DND-41 (cell line): ENCODE results near the gene REEP1.

Experiments used
- ATAC-seq: fragments of 200-7000 bp; cut with Tn5 transposase; 3 replicates; pipeline ENCODE4 v1.9.1; 2021; ENCODE audit warnings: low read depth; ENCODE audit not compliant: insufficient read depth
- DNase-seq: peaks from one replicate; pipeline ENCODE4 v3.0.0-alpha.2; 2020
- H2AFZ ChIP-seq: 2 replicates; pipeline ENCODE4 v1.6.0; 2012; ENCODE audit warnings: low read depth, low read length
- H3K27ac ChIP-seq: 2 replicates; pipeline ENCODE4 v1.5.1; 2012; ENCODE audit warnings: low read length, inconsistent platforms
- H3K27me3 ChIP-seq: fragments of 200-600 bp; sonication (generic); 2 replicates; pipeline ENCODE4 v1.6.0; 2012; ENCODE audit warnings: low read length, mild to moderate bottlenecking, inconsistent platforms; ENCODE audit not compliant: insufficient read depth, poor library complexity
- H3K36me3 ChIP-seq: 2 replicates; pipeline ENCODE4 v1.5.1; 2012; ENCODE audit warnings: low read length, inconsistent platforms; ENCODE audit not compliant: insufficient read depth
- H3K4me1 ChIP-seq: 2 replicates; pipeline ENCODE4 v1.5.1; 2012; ENCODE audit warnings: mild to moderate bottlenecking, low read length; ENCODE audit not compliant: insufficient read depth
- H3K4me2 ChIP-seq: 2 replicates; pipeline ENCODE4 v1.6.0; 2012; ENCODE audit warnings: mild to moderate bottlenecking, moderate library complexity, low read length, inconsistent platforms; ENCODE audit not compliant: insufficient read depth
- H3K4me3 ChIP-seq, 2 experiments: fragments of 200-600 bp in 1 of 2; shearing (Covaris generic) in 1 of 2; 2 replicates each; pipeline ENCODE4 v1.5.1; 2012 to 2016; ENCODE audit warnings: inconsistent platforms in 2 of 2, low read length in 2 of 2, mild to moderate bottlenecking in 2 of 2, low read depth in 1 of 2, moderate library complexity in 1 of 2
- H3K79me2 ChIP-seq: 2 replicates; pipeline ENCODE4 v1.6.0; 2012; ENCODE audit warnings: low read length, inconsistent platforms; ENCODE audit not compliant: insufficient read depth
- H3K9ac ChIP-seq: 2 replicates; pipeline ENCODE4 v1.6.0; 2012; ENCODE audit warnings: low read depth, mild to moderate bottlenecking, inconsistent platforms, low read length, moderate library complexity
- H3K9me3 ChIP-seq: 2 replicates; pipeline ENCODE4 v1.5.1; 2012; ENCODE audit warnings: low read length, moderate library complexity, mild to moderate bottlenecking, inconsistent platforms; ENCODE audit not compliant: insufficient read depth, severe bottlenecking
- H4K20me1 ChIP-seq: 2 replicates; pipeline ENCODE4 v1.6.0; 2012; ENCODE audit warnings: low read length; ENCODE audit not compliant: insufficient read depth
- EZH2 ChIP-seq: IDR thresholded peaks from 3 replicates; pipeline ENCODE4 v1.6.1; 2012; ENCODE audit warnings: borderline replicate concordance, low read depth, mild to moderate bottlenecking, moderate library complexity, low read length, inconsistent platforms; ENCODE audit not compliant: severe bottlenecking
- TF ChIP-seq, protein P1 (sequence below): IDR thresholded peaks from 2 replicates; pipeline ENCODE4 v1.5.1; 2012; ENCODE audit warnings: borderline replicate concordance, low read length, moderate library complexity, mild to moderate bottlenecking; ENCODE audit not compliant: poor library complexity, severe bottlenecking; ENCODE audit errors: extremely low read depth

Gene REEP1

DNA sequence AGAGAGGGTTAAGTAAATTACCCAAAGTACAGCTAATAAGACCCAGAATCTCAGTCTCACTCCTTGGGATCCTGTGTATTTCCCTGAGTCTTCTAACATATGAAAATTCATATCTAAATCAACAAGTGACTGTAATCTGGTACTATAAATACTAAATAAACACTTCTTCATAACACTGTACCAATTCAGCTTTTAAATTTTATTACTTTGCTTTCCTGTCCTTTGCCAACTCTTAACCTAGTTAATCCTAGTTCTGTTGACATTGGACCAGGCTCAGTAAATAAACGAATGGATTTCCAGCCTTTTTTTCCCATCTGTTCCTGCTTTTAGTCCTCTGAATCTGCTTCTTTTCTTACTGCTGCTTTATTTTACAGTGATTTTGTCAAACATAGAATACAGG lies 124.4 kb downstream of the REEP1 start:
- Histone ChIP-seq H3K27me3 (no peaks in the 10 kb centered on the region), H3K9me3 (no peaks in the 10 kb centered on the region), H3K36me3 (peaks cover 62% of the 10 kb centered on the region), H3K79me2 (no peaks in the 10 kb centered on the region), H2AFZ (no peak overlapping the region), H3K4me1 (no peaks in the 10 kb centered on the region), H3K9ac (no peak overlapping the region), H3K4me3 (no peak overlapping the region), H4K20me1 (no peaks in the 10 kb centered on the region), H3K4me2 (no peak overlapping the region), H3K27ac (no peak overlapping the region)
- TF ChIP-seq EZH2: no peak
- TF ChIP-seq, protein P1, sequence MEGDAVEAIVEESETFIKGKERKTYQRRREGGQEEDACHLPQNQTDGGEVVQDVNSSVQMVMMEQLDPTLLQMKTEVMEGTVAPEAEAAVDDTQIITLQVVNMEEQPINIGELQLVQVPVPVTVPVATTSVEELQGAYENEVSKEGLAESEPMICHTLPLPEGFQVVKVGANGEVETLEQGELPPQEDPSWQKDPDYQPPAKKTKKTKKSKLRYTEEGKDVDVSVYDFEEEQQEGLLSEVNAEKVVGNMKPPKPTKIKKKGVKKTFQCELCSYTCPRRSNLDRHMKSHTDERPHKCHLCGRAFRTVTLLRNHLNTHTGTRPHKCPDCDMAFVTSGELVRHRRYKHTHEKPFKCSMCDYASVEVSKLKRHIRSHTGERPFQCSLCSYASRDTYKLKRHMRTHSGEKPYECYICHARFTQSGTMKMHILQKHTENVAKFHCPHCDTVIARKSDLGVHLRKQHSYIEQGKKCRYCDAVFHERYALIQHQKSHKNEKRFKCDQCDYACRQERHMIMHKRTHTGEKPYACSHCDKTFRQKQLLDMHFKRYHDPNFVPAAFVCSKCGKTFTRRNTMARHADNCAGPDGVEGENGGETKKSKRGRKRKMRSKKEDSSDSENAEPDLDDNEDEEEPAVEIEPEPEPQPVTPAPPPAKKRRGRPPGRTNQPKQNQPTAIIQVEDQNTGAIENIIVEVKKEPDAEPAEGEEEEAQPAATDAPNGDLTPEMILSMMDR: no peak
- DNase-seq (no peak), ATAC-seq (no peak)

DNA sequence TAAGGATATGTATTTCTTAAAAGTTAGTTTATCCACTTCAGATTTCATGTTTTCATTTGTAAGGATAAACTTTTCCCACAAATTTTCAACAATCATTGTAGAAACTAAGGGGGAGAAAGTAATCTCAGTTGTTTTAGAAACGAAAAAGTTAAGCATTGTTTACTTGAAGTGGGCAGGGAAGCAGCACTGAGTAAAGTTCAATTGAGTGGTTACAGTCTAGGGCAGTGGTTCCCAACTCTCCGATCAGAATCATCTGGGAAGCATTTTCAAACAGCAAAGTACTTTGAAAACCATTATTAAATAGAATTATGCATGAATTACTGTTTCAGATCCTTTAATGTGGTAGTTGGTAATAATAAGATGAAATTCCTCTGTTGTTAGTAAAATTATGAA lies 125.6 kb downstream of the REEP1 start:
- peaks cover 74% of the 10 kb centered on the region for H3K36me3 ChIP-seq
- TF ChIP-seq, protein P1: no peak
- TF ChIP-seq EZH2: no peak
- no peak overlapping the region for H3K27ac ChIP-seq
- no peak overlapping the region for H3K4me2 ChIP-seq
- DNase-seq (no peak), ATAC-seq (no peak)
- no peak overlapping the region for H3K9ac ChIP-seq
- no peak overlapping the region for H2AFZ ChIP-seq
- H3K79me2 ChIP-seq: no peaks in the 10 kb centered on the region
- no peak overlapping the region for H3K4me3 ChIP-seq
- H3K27me3 ChIP-seq: no peaks in the 10 kb centered on the region
- no peaks in the 10 kb centered on the region for H3K9me3 ChIP-seq
- no peaks in the 10 kb centered on the region for H3K4me1 ChIP-seq
- no peaks in the 10 kb centered on the region for H4K20me1 ChIP-seq

DNA sequence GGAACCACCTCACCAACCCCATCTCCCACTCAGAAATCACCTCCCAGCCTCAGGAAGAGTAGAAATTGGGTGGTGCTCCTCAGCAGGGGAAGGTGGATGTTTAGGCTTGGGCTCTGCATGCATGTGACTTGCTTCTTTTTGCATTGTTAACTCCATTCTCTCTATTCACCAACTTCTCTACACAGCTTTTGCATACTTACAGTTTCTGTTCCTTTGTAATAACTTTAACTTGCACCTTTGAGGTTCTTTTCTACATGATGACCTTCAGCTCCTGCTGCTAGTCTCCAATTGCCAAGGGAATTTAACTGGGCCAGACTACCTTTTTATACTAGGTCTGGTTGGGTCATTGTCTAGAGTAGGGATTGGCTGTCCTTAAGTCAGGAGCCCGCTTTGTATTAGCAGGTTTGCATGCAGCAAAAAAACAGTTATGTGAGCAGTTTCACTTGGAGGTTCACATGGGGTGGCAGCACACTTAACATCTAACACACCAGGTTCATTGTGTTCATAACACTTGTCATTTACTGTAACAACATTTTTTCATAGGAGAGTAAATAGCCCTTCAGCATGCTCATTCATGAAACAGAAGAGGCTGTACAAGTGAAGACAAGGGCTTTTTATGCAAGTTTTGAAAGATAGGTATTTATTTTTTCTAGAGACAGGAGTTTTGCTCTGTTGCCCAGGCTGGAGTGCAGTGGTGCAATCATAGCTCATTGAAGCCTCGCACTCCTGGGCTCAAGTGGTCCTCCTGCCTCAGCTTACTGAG lies 126.2 kb downstream of the REEP1 start:
- no peaks in the 10 kb centered on the region for H3K27me3 ChIP-seq
- H3K4me2 ChIP-seq: no peak overlapping the region

More for the DNA sequence above, 126.2 kb downstream of the REEP1 start:
- Histone ChIP-seq H3K9me3 (no peaks in the 10 kb centered on the region), H3K79me2 (no peaks in the 10 kb centered on the region), H2AFZ (no peak overlapping the region), H3K4me3 (no peak overlapping the region), H3K36me3 (peaks cover 80% of the 10 kb centered on the region), H4K20me1 (no peaks in the 10 kb centered on the region), H3K27ac (no peak overlapping the region), H3K4me1 (no peaks in the 10 kb centered on the region), H3K9ac (no peak overlapping the region)
- ATAC-seq: no peak
- no peak for DNase-seq
- TF ChIP-seq, protein P1: no peak
- no peak for TF ChIP-seq EZH2
